HG03095 (cell line): ENCODE measurements around the gene AKR1C4.
"Not testable (repeated sequence)": the region's sequence is repeated elsewhere in the genome, so short reads cannot be mapped to it uniquely, and the experiment has no call there.

Experiments
- ATAC-seq: cut with Tn5 transposase; IDR thresholded peaks from one replicate; pipeline ENCODE4 v1.9.1; 2021; ENCODE audit warnings: moderate library complexity; ENCODE audit not compliant: unreplicated experiment

Gene AKR1C4

DNA sequence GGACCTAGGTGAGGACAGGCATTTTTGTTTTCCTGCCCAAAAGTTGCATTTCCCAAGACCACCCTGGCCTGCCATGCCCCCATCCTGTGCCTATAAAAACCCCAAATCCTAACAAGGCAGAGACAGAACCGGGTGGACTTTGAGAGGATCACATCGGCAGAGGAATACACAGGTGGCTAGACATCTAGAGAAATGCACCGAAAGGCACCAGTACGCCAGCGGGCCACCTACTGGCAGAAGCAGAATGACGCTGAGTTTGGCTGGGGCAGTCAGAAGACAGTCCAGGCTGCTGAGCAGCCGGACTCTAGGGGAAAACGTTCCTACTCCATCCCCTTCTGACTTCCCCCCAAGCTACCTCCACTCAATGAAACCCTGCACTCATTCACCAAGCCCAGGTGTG lies 2.8 kb downstream of the AKR1C4 start:
- ATAC-seq: no peak

DNA sequence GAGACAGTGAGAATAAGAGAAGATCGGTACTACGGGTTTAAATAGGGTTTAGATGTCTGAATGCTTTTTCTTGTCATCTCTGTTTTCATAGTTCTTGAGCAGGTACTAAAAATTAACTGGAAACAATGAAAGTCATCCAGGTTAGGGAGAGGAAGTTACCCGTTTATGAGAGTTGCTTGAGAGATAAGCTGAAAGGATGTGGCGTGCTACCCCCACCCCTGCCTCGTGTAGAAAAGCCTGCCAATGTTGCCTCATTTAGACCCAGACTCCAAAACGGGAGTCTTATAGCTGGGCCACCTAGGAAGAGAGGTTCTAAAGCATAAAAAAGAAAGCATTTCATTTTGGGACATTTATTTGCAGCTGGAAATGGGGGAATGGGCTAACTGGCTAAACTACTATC lies 10.2 kb downstream of the AKR1C4 start:
- no peak for ATAC-seq

GRCh38 chr10:5209776-5210175 lies 13.1 kb downstream of the AKR1C4 start:
- ATAC-seq: not testable (repeated sequence)

- ATAC-seq: not testable (repeated sequence)
These were observed 13.6 kb downstream of the AKR1C4 start for GRCh38 chr10:5210261-5210660.

DNA sequence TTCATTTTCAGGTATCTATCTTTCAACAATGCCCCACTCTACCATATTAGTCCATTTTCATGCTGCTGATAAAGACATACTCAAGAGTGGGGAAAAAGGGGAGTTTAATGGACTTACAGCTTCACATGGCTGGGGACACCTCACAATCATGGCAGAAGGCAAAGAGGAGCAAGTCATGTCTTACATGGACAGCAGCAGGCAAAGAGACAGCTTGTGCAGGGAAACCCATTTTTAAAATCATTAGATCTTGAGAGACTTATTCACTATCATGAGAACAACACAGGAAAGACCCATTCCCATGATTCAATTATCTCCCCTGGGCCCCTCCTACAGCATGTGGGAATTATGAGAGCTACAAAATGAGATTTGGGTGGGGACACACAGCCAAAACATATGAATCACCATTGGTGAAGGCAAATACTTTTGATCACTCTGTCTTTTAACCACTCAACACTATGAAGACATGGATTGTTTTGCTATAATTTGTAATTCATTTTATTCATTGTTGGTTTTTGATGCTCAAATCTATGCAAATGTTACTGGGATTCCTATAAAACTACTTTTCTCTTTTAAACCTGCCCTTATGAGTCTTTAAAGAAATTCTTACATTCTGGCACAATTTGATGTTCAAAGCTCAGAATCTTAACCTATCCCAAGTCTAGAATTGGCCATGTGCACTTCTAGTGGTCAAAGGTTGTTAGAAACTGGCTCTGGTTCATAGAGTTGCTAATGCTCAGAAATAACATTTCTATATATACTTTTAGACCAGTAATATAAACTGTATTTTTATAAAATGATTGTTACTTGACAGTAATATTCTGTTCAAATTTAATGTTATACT lies 15.3 kb downstream of the AKR1C4 start:
- ATAC-seq: no peak

- no peak for ATAC-seq
These were observed 20.2 kb downstream of the AKR1C4 start for GRCh38 chr10:5216801-5217200.

- ATAC-seq: no peak
These were observed 22.6 kb downstream of the AKR1C4 start for GRCh38 chr10:5219262-5219661.

DNA sequence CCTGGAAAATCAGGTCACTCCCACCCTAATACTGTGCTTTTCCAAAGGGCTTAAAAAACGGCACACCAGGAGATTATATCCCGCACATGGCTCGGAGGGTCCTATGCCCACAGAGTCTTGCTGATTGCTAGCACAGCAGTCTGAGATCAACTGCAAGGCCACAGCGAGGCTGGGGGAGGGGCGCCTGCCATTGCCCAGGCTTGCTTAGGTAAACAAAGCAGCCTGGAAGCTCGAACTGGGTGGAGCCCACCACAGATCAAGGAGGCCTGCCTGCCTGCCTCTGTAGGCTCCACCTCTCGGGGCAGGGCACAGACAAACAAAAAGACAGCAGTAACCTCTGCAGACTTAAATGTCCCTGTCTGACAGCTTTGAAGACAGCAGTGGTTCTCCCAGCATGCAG lies 26.3 kb downstream of the AKR1C4 start:
- not testable (repeated sequence) for ATAC-seq

DNA sequence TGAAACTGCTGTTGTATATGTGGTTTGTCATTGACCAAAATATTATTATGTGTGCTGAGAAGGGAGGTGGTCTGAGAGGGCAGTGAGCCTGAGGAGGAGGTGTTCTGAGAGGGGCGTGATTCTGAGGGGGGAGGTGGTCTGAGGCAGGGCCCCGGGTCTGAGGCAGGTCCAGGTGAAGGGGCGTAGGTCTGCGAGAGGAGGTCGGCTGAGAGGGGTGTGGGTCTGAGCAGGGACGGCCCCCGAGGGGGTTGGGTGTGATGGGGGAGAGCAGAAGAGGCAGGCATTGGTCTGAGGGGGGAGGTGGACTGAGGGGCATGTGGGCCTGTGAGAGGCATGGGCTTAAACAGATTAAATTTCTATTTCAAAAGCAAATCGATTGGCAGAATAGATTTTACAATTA lies 32.4 kb downstream of the AKR1C4 start:
- ATAC-seq: no peak

GRCh38 chr10:5233324-5233723 lies 36.7 kb downstream of the AKR1C4 start:
- ATAC-seq: no peak

DNA sequence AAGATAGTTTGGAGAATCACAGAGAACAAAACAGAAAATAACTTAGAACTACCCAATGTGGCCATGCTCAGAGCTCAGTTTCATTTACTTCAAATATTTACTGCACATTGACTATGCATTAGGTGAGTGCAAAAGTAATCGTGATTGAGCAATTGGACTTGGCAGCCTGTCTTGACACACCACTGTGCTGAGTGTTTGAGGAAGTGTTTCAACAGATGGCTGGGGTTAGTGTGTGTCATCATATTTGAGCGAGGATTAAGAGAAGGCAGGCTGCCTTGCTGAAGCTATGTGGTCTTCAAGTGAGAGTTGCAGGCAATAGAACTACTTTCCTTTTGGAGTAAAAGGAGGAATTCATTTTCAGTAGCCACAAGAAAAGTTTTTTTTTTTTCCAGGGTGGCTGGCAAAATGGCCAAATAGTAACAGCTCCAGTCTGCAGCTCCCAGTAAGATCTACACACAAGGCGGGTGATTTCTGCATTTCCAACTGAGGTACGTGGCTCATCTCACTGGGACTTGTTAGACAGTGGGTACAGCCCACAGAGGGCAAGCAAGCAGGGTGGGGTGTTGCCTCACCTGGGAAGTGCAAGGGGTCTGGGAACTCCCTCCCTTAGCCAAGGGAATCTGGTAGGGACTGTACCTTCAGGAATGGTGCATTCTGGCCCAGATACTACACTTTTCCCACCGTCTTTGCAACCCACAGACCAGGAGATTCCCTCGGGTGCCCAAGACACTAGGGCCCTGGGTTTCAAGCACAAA lies 37.6 kb downstream of the AKR1C4 start:
- ATAC-seq: no peak

DNA sequence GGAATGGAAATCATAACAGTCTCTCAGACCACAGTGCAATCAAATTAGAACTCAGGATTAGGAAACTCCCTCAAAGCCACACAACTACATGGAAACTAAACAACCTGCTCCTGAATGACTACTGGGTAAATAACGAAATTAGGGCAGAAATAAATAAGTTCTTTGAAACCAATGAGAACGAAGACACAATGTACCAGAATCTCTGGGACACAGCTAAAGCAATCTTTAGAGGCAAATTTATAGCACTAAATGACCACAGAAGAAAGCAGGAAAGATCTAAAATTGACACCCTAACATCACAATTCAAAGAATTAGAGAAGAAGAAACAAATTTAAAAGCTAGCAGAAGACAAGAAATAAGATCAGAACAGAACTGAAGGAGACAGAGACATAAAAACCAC lies 40.9 kb downstream of the AKR1C4 start:
- ATAC-seq: not testable (repeated sequence)

DNA sequence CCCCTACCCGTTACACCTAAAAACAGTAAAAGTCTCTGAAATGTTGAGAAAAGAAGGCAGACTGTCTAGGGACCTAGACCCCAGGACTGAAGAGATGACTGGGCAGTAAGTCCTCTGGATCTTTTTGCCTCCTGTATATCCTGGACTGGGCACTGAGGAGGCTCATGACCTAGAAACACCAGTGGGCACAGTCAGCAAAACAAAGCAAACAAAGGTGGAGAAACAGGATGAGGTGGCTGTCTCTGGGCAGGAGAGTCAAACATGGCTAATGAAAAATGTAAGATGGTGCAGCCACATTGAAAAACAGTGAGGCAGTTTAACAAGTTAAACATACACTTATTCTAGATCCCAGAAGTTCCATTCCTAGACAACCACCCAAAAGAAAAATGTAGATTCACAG lies 45.9 kb downstream of the AKR1C4 start:
- no peak for ATAC-seq

DNA sequence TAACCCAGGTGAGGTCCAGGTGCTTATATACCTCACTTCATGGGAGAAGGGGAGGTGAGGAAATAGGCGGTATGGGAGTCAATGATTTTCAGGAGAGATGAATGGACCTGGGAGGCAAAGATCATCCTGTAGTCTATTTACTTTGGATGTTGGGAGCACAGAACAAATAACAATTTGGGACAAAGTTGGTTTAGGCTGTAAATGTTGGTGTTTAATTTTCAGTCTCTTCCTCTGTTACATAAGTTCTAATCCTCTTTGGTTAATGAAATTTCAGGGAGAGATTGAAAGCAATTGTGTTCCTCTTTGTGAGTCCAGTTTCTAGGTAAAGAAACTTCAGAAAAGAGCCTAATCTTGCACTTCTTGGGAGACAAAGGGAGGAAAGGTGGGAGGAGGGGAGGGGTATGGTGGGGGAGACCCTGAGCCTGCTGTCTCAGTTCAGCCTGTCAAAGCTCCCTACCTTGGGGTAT lies 46.9 kb downstream of the AKR1C4 start:
- no peak for ATAC-seq

GRCh38 chr10:5252177-5253037 lies 55.8 kb downstream of the AKR1C4 start:
- no peak for ATAC-seq

GRCh38 chr10:5254488-5254887 lies 57.9 kb downstream of the AKR1C4 start:
- no peak for ATAC-seq

DNA sequence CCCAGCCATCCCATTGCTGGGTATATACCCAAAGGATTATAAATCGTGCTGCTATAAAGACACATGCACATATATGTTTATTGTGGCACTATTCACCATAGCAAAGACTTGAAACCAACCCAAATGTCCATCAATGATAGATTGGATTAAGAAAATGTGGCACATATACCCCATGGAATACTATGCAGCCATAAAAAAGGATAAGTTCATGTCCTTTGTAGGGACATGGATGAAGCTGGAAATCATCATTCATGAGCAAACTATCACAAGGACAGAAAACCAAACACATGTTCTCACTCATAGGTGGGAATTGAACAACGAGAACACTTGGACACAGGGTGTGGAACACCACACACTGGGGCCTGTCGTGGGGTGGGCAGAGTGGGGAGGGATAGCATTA lies 61.1 kb downstream of the AKR1C4 start:
- not testable (repeated sequence) for ATAC-seq

GRCh38 chr10:5259132-5259951 lies 62.7 kb downstream of the AKR1C4 start:
- no peak for ATAC-seq

- ATAC-seq: no peak
These were observed 63.4 kb downstream of the AKR1C4 start for GRCh38 chr10:5259952-5260578.

DNA sequence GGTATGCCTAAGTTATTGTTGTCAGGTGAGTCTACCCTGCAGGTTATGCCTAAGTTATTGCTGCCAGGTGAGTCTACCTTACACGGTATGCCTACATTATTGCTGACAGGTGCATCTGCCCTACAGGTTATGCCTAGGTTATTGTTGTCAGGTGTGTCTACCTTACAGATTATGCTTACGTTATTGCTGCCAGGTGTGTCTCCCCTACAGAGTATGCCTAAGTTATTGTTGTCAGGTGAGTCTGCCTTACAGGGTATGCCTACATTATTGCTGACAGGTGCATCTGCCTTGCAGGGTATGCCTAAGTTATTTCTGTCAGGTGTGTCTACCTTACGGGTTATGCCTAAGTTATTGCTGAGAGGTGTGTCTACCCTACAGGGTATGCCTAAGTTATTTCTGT lies 64.2 kb downstream of the AKR1C4 start:
- ATAC-seq: no peak
